Endothelial cell of umbilical vein (primary cell): Measurements from ENCODE around the gene ANKS6.

ENCODE experiments used
- EZH2 ChIP-seq: IDR thresholded peaks from 2 replicates; pipeline ENCODE4 v1.6.1; 2012; ENCODE audit warnings: borderline replicate concordance, low read depth, mild to moderate bottlenecking, moderate library complexity, low read length, inconsistent platforms; ENCODE audit not compliant: severe bottlenecking
- POLR2A ChIP-seq: IDR thresholded peaks from 2 replicates; pipeline ENCODE4 v1.6.1; 2012; ENCODE audit warnings: low read depth, mild to moderate bottlenecking, control low read depth, low read length
- TF ChIP-seq, protein P1 (sequence below), 2 donors: IDR thresholded peaks; 1 replicate in 1 of 2; 2 replicates in 1 of 2; pipeline ENCODE4 v1.5.1; 2011; ENCODE audit warnings: low read length in 2 of 2, mild to moderate bottlenecking in 2 of 2, moderate library complexity in 2 of 2, control low read depth in 1 of 2, inconsistent platforms in 1 of 2, low read depth in 1 of 2; ENCODE audit not compliant: insufficient read depth in 1 of 2; ENCODE audit errors: extremely low read depth in 1 of 2

DNA sequence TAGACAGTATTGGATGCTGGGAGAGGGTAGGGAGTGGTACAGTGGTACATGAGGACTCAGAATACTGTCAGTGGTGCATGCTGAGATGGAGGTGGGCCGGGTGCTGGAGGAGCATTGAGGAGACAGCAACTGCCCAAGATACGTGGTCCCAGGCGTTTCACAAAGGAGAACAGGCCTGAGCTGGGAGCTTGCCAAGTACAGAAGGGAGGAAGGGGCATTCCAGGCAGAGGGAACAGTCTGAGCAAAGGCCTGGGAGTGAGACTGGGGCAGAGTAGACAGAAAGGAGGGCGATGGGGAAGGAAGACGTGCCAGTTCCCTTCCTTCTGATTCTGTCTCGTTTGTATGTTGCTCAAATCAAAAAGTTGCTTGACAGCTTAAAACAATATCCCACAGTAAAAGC, 26.3 kb upstream of the ANKS6 start:
- TF ChIP-seq, protein P1, sequence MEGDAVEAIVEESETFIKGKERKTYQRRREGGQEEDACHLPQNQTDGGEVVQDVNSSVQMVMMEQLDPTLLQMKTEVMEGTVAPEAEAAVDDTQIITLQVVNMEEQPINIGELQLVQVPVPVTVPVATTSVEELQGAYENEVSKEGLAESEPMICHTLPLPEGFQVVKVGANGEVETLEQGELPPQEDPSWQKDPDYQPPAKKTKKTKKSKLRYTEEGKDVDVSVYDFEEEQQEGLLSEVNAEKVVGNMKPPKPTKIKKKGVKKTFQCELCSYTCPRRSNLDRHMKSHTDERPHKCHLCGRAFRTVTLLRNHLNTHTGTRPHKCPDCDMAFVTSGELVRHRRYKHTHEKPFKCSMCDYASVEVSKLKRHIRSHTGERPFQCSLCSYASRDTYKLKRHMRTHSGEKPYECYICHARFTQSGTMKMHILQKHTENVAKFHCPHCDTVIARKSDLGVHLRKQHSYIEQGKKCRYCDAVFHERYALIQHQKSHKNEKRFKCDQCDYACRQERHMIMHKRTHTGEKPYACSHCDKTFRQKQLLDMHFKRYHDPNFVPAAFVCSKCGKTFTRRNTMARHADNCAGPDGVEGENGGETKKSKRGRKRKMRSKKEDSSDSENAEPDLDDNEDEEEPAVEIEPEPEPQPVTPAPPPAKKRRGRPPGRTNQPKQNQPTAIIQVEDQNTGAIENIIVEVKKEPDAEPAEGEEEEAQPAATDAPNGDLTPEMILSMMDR (IDR thresholded peaks at IDR 0.05; ENCODE audit: extremely low read depth in 1 of 2, insufficient read depth in 1 of 2, low read depth in 1 of 2, low read length in 2 of 2): no peak
- TF ChIP-seq POLR2A (no peak), EZH2 (no peak)
